IPS-11a (cell line): ENCODE results near the gene CPD.
"Not testable (repeated sequence)": the region's sequence is repeated elsewhere in the genome, so short reads cannot be mapped to it uniquely, and the experiment has no call there.

Experiments used
- H3K4me3 ChIP-seq: one replicate; pipeline ENCODE4 v1.5.1; 2013; ENCODE audit warnings: low read depth, low read length, control low read depth

Gene CPD

GRCh38 chr17:30381340-30381659 lies 2.6 kb downstream of the CPD start:
- H3K4me3 ChIP-seq, result no peak overlapping the region

- H3K4me3 ChIP-seq, result no peak overlapping the region
These were observed 3.6 kb downstream of the CPD start for GRCh38 chr17:30382345-30382744.

DNA sequence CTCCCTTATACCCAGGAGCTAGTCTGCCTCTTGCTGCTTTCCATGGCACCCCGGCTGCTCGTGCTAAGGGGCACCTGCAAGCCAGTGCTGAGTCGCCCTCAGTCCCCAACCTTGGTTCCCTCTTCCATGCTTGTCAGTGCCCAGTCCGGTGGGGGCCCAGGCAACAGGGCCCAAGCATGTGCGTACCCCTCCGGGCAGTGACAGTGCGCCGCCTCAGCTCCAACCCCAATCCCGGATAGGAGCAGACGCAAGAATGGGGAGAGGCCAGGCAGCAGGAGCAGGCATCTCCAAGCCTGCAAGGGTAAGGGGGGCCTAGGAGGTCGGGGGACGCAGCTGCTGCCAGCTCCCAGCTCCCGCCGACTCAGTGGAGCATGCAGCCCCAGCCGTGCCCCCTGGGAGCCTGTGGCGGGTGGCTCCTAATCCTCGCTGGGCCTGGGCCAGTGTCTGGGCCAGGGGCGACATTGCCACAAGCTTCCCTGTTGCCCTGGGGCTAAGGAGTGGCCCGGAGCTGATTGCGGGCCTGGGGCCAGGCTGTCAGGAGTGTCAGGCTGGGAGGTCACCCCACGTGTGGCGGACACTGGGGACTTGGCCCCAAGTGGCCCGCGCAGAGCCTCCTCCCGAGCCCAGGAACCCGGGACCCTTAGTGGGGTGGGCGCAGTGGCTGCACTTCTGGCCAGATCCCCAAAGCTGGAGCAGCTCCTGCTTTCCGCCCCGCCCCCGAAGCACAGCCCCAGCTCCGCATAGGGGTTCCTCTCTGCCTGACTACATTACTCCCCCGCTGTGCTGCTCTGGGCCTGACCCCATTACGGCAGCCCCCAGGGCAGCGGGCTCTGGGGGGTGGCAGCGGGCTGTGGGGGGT lies 9.8 kb downstream of the CPD start:
- H3K4me3 ChIP-seq, result no peak overlapping the region

DNA sequence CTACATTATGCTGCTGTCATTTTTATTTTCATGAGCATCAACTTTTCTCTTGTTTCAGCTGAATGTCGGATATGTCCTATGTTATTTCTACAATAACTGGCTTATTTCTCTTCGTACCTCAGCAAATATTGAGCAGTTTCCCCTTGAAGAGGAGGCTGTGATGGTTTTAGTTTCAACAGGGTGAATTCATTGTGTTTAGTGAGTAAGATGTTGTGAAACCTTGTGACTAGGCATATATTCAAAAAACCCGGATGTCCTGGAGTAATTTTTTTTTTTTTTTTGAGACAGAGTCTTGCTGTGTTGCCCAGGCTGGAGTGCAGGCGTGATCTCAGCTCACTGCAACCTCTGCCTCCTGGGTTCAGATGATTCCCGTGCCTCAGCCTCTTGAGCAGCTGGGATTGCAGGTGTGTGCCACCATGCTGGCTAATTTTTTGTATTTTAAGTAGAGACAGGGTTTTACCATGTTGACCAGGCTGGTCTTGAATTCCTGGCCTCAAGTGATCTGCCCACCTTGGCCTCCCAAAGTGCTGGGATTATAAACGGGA lies 11.1 kb downstream of the CPD start:
- H3K4me3 ChIP-seq, result no peak overlapping the region

DNA sequence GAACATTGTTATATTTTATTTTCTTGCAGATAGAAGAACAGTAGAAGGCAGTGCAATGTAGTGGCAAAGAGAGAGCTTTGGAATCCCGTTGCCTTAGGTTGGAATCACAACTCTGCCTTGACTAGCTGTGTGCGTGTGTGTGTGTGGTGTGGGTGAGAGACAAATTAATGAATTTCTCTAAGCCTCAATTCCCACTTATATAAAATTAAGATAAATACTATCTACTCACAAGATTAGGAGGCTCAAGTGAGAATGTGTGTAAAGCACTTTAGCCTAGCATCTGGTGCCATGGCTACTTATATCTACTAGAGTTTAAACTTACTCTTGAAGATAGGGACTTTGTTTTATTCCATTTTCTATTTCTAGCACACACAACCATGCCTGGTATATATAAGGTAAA lies 12.8 kb downstream of the CPD start:
- no peak overlapping the region for H3K4me3 ChIP-seq

DNA sequence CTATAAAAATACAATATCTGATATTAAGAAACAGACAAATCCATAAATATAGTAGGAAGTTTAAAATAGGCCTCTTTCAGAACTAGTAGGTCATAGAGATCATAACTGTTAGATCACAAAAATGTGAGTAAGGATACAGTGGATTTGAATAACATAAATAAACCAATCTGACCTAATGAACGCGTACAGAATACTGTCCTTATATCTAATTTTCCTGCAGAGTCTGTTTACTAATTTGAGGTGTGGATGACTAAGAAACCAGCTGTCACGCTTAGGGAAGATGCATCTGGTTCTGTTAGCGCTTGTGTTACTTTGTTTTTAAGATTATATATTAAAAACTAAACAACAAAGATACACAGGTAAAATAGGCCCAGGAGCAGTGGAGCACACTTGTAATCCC lies 14.8 kb downstream of the CPD start:
- no peak overlapping the region for H3K4me3 ChIP-seq

GRCh38 chr17:30393911-30394867 lies 15.5 kb downstream of the CPD start:
- H3K4me3 ChIP-seq, result no peak overlapping the region

DNA sequence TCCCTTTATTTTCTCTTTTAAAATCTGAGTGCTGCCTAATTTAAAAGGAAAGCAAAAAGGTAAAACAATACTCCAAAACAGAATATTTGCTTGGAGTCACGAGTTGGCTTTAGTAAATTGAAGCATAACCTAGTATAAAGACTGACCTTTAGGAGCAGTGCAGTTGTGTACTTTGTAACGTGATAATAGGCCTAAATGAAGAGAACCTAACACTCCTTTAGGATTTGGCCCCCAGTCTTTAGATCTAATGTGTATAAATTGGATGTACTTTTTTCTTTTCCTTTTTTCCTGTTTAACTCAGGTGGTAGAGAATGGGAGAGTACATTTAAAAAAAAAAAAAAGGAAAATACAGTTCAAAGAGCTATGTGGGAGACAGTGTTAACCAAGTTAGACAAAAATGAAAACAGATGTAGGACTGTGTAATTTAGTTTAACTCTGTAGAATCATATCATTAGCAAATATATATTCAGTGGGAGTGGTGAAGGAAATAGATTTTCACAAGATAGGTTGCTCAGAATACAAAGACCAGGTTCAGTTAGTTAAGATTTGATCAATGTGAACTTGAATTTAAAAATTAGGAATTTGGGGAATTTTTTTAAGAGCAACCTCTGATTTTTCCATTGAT lies 16.8 kb downstream of the CPD start:
- no peak overlapping the region for H3K4me3 ChIP-seq

DNA sequence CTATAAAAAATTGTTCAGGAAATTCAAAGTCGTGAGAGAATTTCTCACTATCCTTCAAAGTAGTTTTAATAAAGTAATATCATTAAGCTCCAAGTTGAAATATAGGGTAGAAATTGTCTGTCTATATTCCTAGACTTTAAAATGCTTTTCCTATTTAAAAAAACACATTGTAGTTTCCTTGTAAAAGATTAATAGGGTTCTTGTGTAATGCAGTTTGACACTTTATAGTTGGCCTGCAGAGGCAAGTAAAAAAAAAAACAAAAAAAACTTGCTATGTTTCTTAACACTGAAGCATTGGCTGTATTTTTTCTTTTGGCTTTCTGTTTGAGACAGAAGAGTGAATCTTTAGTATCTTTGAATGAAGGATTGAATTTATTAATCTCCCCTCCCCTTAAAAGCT lies 17.4 kb downstream of the CPD start:
- no peak overlapping the region for H3K4me3 ChIP-seq

- H3K4me3 ChIP-seq, result no peak overlapping the region
These were observed 17.9 kb downstream of the CPD start for GRCh38 chr17:30396612-30397011.

- H3K4me3 ChIP-seq, result no peak overlapping the region
These were observed 19.8 kb downstream of the CPD start for GRCh38 chr17:30398328-30399041.

DNA sequence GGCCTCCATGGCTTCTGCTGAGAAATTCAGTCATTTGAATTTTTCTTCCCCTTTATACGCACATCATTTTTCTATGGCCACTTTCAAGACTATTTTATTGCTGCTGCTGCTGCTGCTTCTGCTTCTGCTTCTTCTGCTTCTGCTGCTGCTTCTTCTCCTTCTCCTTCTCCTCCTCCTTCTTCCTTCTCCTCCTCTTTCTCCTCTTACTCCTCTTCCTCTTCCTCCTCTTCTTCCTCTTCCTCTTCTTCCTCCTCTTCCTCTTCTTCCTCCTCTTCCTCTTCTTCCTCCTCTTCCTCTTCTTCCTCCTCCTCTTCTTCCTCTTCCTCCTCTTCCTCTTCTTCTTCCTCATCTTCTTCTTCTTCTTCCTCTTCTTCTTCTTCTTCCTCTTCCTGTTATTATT lies 22.4 kb downstream of the CPD start:
- no peak overlapping the region for H3K4me3 ChIP-seq

DNA sequence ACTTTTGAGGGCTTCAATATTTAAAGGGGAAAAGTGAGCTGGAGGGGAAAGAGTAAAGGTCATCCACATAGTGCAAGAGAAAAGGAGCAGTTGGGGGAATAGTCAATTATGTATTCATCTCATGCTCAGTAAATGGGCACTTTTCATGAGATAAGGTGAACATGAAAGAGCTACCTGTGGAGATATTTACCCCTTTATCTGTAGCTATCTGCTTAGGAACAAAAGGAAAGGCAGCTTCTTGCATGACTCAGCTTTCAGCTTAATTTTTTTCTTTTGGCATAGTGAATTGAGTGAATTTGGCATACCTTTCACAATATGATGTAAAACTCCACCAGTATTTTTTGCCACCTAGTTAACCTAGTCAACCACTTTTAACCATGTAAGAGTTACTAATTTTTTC lies 26.4 kb downstream of the CPD start:
- H3K4me3 ChIP-seq, result no peak overlapping the region

GRCh38 chr17:30410627-30411026 lies 31.9 kb downstream of the CPD start:
- H3K4me3 ChIP-seq, result not testable (repeated sequence)

DNA sequence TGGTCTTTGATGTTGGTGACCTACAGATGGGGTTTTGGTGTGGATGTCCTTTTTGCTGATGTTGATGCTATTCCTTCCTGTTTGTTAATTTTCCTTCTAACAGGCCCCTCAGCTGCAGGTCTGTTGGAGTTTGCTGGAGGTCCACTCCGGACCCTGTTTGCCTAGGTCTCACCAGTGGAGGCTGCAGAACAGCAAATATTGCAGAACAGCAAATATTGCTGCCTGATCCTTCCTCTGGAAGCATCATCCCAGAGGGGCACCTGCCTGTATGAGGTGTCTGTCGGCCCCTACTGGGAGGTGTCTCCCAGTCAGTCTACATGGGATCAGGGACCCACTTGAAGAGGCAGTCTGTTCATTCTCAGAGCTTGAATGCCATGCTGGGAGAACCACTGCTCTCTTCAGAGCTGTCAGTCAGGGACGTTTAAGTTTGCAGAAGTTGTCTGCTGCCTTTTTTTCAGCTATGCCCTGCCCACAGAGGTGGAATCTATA lies 33.3 kb downstream of the CPD start:
- H3K4me3 ChIP-seq, result not testable (repeated sequence)

DNA sequence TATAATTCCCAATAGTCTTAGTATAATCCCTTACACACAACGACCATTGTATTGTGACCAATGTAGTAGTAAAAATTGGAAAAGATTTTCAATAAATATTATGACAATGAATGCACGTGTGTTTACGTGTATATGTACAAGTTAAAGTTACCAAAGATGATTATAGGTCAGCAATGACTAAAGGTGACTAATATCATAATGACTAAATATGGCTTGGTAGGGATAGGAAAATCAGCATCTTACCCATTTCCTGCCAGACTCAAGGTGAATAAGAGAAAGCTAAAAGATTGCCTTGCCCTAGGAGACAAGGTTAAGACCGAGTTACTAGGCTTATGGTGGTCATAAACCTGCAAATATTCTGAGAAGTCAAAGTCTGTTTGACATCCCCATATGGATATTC lies 34.4 kb downstream of the CPD start:
- no peak overlapping the region for H3K4me3 ChIP-seq

GRCh38 chr17:30414486-30414885 lies 35.8 kb downstream of the CPD start:
- H3K4me3 ChIP-seq, result no peak overlapping the region

DNA sequence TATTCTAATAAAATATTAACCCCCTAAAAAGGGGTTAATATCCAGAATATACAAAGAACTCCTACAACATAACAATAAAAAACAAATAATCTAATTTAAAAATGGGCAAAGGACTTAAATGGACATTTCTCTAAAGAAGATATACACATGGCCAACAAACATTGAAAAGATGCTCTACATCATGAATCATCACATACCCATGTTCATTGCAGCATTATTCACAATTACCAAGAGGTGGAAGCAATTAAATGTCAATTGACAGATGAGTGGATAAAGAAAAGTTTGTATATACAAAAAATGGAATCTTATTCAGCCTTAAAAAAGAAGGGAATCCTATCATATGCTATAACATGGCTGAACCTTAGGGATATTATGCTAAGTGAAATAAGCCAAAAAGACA lies 36.8 kb downstream of the CPD start:
- no peak overlapping the region for H3K4me3 ChIP-seq

- not testable (repeated sequence) for H3K4me3 ChIP-seq
These were observed 39.3 kb downstream of the CPD start for GRCh38 chr17:30418070-30418469.

DNA sequence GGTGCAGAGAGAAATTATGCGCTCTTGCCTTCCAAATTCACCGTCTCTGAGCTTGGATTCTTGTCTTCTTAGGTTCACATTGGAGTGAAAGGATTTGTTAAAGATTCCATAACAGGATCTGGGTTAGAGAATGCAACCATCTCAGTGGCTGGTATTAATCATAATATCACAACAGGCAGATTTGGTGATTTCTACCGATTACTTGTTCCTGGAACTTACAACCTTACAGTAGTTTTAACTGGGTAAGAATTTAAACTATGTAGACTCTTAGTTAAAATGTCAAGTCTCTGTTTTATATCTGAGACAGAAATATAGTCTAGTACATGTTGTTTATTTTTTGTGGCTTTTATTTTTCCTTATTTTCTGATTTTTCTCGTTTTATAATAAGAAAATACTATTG lies 42.9 kb downstream of the CPD start:
- H3K4me3 ChIP-seq, result no peak overlapping the region

- H3K4me3 ChIP-seq, result no peak overlapping the region
These were observed 43.4 kb downstream of the CPD start for GRCh38 chr17:30422171-30422570.
